GM21737 (cell line): ENCODE results near the gene PRELID3B.
A peak's percentile ranks its signal among the peaks of the same experiment; 100 is the strongest.
"Not testable (repeated sequence)": the region's sequence is repeated elsewhere in the genome, so short reads cannot be mapped to it uniquely, and the experiment has no call there.

ENCODE experiments used
- ATAC-seq: cut with Tn5 transposase; IDR thresholded peaks from one replicate; pipeline ENCODE4 v1.9.1; 2021; ENCODE audit warnings: mild to moderate bottlenecking, moderate library complexity; ENCODE audit not compliant: unreplicated experiment

The PRELID3B gene

DNA sequence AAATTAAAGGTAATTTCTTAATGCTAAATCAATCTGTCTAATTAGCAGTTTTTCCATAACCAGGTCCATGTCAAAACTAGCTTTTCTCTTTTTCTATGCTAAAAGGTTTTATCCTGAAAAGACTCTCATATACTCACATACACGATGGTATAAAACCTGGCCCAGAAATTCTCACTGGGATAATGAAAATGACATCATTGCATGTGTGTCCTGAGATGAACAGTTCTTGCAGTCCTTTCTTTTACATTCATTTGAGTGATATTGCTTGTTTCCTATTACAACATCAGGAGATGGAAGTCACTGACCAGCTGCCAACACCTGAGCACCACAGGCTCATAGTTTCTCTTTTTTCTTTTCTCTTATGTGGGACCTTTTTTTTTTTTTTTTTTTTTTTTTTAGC lies 7.9 kb upstream of the PRELID3B start:
- ATAC-seq: no peak

- no peak for ATAC-seq
These were observed 6.1 kb upstream of the PRELID3B start for GRCh38 chr20:59048681-59049030.

DNA sequence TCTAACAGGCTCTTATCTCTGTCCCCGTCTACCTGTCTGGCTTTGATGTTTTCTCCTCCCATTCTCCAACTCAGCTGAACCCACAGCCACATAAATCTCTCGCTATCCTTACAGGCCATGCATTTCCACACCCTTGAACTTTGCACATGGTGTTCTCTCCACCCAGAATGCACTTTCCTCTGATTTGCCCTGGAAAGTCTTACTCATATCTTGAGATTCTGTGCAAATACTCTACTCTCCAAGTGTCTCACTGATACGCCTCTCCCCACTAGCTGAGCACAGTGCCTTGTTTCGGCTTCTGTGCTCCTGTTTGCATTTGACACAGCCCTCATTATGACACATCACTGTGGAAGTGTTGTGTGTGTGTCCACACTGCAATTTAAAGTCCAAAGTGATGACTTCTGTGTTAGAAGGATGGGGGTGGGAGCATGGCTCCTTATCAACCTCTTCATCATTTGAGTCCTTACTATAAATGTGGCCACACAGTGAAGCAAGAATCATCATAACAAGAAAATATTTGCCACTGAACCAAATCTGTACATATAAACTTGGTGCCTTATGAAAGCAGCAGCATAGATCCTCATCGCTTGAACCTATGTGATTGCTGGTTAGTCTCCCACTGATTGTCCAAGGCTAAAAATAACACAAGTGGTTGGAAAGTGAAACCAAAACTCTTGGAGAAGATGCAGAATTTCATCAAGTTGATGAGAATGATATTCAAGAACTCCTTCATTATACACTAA lies 5.5 kb upstream of the PRELID3B start:
- ATAC-seq: no peak

GRCh38 chr20:59046862-59047261 lies 4.3 kb upstream of the PRELID3B start:
- ATAC-seq: no peak

DNA sequence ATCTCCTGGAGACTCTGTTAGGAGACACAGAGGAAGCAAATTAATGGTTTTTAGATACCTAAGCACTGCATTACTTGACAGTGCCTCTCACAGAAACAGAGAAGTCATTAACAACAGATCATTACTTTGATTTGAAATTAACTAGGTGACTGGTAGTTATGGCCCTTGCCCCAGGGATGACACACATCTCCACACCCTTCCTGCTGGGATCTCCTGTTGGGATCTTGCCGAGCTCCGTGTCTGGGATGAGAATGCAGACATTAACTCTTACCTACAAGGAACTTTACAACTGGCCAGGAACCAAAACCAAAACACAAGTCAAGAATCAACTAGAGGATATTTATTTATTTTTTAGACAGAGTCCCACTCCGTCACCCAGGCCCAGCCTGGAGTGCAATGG lies 2.2 kb upstream of the PRELID3B start:
- ATAC-seq: no peak

DNA sequence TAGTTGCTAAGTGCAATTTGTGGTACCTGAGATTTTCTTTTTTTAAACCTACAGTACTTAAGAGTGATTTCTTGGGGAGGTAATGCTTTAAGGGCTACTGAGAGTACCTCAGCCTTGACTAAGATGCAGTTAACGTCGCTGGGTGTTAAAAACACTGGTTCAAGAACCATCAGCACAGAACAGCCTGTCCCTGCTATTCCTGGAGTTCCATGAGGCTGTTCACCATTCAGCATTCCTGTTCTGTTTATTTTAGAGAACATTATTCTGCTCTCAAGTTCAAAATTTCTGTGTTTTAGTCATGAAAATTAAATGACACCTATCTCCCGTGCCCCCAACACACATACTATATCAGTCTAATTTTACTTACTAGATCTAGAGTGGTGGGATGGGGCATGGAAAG lies 1.7 kb upstream of the PRELID3B start:
- ATAC-seq: no peak

- ATAC-seq: no peak
These were observed 1.1 kb upstream of the PRELID3B start for GRCh38 chr20:59043698-59044097.

DNA sequence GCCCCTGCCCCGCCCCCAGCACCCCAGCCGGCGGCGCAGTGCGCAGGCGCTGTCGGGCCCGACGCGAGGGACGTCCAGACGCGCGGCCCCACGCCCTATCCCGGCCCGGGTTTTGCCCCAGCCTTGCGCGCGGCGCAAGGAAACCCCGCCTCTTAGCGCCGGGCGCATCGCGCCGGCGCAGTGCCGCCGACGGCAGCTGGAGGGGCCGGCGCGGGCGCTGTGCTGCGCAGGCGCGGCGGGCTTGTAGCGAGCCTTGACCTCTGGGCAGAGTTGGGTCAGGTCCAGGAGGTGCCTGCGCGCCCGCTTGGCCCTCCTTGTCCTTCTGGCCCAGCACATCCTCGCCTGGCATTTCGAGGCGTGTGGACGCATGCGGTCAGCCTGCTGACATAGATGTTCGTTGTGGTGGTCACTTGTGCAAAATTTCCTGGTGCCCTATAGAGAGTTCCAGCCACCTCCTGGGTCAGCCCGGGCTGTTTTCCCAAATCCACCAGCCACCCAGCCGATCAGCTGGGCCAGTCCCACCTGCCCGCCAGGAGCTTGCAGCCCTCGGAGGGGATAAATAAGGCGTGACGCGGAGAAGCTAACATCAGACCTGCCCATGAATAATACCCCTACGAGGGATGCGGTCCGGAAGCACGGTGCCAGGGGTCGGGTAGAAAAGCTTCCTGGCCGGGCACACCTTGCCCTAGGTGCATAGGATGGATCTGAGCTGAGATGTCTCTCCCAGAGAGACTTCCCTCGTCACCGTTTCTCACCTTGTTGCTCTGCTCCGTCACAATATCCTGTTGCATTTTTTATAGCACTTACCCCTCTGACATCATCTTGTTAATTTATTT lies 428 bp upstream of the PRELID3B start:
- ATAC-seq: peak; percentile 90

- not testable (repeated sequence) for ATAC-seq
These were observed 1.1 kb downstream of the PRELID3B start for GRCh38 chr20:59041487-59041886.

DNA sequence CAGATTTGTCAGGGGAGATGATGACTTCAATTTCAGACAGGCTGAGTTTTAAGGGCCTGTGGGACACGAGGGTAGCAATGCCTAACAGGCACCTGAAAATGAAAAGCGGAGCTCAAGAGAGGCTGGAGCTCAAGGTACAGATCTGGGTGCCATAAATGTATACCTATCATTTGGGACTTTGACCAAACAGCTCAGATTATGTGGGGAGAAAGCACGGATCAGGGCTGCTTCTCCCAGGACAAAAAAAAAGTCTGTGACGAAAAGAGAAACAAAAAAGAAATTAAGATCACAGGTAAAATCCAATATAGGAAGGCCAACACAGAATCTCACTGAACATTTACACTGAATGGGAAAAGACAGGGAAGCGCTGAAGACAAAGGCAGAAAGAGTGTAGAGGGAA lies 1.9 kb downstream of the PRELID3B start:
- no peak for ATAC-seq

DNA sequence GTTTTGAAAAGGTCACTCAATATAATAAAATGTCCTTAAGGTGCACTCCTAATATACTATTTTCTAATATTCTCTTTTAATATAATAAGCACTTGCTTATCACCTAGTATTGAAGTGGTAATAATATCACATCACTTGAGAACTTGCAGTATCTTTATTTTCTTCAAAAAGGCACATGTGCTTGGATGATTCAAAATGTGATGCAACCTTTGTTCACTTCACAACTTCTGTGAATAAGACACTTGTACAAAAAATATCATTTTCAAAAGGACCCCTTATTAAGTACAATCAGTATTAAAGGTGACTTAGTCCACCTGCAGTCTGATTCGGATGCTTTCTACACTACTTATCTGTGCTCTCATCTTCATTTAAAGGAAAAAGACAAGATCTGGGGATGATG lies 3.4 kb downstream of the PRELID3B start:
- no peak for ATAC-seq

- no peak for ATAC-seq
These were observed 5.2 kb downstream of the PRELID3B start for GRCh38 chr20:59037386-59037785.

DNA sequence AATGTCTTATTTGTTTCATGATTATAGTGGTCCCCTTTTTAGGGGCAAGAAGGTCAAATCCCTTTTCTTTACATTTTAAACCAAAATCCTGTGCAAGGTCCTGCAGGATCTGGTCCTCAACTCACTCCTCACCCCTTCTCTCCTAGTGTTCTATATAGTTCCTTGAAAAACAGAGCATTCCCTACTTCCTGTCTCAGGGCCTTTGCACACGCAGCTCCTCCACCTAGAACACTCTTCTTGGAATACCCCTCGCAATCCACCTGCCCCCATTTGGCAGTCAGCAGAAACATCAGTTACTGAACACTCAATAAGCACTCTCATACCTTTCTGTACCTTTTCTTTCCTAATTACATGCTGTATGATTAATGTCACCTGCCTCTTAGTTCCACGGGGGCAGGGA lies 7.2 kb downstream of the PRELID3B start:
- no peak for ATAC-seq

DNA sequence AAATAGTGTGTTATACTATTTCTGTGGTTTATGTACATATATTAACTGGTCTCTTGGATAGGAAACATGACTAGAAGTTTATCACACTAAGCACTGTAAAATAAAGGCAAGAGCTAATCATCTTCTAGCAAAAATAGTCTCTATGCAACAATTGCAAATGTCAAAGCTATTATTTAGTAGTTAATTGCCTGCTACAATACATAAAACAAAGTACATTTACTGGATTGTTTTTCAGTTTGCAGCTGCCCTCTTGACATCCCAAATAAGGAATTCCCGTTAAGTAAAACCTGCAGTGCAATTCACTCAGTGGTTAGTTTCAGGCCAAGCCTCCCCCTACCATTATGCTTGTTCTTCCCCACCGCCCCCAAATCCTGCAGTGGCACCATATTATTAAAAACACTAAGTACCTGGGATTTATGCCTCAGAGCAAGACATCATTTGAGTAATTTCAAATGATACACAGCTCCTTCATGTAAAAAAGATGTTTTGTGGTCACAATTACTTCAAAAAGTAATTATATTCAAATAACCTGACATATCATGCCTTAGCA lies 8.9 kb downstream of the PRELID3B start:
- no peak for ATAC-seq

GRCh38 chr20:59033093-59033492 lies 9.5 kb downstream of the PRELID3B start:
- ATAC-seq: no peak

DNA sequence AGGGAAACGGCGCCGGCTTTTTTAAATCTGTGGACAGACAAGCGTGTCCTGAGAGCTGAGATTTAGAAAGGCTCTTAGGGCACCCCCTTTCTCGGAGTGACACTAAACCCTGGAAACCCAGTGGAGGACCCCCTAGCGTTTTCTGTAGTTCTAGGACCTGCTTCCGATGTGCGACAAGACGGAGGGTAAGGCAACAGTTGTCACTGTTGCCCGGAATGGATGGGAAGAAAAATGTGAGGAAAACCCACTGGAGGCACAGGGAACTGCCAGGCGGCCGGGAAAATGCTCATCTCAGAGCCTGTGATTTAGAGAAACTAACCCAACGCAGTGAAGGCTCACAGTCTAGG lies 9.9 kb downstream of the PRELID3B start:
- no peak for ATAC-seq

DNA sequence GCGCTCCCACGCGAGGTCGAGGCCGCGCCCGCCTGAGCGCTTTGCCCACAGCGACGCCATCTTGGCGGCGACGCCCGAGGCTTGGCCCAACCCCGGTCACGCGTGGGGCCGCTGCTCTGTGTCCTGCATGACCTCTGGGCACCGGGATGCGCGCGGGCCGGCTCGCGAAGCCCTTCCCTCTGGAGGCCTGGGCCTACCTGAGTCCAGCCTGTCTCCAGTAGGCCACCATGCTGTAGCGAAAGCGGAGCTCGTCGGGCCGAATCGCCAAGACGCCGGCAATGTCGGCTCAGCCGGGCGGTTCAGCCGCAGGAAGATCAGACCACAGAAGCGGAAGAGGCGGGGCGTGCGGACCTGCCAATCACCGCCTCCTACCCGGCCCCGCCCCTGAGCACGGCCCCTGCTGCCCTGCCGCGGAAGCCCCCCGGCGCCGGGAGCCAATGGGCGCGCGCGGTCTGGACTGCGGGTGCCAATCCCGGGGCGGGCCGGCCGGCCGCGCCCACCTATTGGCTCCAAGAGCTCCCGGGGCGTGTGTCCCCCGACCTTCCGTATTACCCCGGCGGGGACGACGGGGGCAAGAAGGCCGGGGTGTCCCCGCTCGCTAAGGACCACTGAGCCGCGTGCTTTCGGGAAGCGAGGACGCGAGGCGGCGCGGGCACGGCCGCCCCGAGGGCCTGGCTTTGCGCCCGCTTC lies 10.4 kb downstream of the PRELID3B start, which contains the start of gene ATP5F1E:
Gene ATP5F1E, minus strand, starts transcription at position 313 of the 690 bp plus-strand sequence. Its CDS starts 84 bp downstream, at position 229.
- peak; percentile 96 for ATAC-seq

DNA sequence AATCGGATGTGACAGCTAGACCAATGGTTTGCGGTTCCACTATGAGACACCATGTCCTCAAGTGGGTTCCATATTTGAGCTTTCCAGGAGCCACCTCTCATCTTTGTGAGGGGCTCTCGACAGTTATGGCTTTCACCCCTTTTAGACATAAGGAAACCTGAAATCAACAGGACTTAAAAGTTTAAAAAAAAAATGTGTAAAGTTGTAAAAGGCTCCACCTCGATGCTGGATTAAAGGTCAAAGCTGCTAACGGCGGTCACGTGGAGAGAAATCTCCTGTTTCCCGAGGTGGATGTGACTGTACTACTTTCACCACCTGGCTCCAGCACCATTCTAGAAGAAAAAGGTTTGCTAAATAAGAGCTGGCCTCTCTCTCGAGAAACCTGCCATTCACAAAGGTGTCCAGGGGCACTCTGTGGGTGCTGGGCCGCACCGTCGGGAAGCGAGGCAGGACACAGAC lies 11.0 kb downstream of the PRELID3B start:
- ATAC-seq: no peak

DNA sequence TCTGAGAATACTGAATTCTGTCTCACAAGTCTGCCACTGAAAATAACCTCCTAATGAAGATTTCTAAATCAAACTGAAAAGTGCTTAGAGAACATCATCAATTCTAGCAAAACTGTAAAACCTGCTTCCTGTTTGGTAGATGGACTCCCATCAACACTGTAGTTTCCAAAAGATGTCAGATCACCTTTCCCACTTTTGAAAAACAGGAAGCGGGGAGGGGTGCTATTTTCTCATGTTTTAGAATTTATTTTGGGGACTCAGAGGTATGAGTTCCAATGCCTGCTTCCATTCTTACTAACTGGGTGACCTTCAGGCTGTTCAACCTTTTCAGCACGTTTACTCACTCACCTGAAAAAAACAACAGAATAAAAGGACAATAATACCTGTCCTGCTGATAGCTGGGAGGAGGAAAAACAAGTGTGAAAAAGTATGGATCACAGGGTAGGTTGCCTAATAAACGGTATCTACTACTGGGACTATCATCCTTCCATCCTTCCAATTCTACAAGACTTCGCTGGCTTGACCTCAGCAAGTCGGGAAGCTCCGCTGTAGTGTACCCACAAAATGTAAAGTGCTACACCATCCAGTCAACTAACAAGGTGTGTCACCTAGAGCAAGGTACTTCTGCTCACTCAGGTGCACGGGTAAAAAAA lies 11.5 kb downstream of the PRELID3B start:
- ATAC-seq: no peak

DNA sequence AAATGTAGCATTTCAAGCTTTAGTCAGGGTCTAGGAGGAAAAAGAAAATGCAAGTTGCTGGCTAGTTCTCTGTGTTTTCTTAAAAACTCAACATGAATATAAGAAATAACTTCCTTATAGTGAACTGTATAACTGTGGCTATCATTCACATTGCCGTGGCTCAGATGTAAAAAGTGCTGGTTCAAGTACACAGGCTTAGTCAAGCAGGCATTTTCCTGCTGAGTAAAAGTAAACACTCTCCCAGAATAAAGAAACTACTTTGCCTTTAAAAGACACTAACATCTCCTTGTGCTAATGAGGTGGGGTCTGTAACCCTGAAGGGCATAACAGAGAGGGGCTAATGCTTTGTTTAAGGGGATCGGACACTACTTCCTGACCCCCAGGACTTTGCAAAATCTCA lies 13.8 kb downstream of the PRELID3B start:
- no peak for ATAC-seq
